Muscle of leg (tissue), 11 donors: ENCODE measurements around the gene PKHD1. TPM values are rescaled to one million over a fixed set of nuclear protein-coding genes. Genes with fewer than 3 reads are reported as not detected.
"Not testable (repeated sequence)": the region's sequence is repeated elsewhere in the genome, so short reads cannot be mapped to it uniquely, and the experiment has no call there.

Source experiments
- DNase-seq: peaks from one replicate; pipeline ENCODE4 v3.0.0; 2013
- H3K27ac ChIP-seq: one replicate; pipeline ENCODE4 v1.5.1; 2013; ENCODE audit warnings: mild to moderate bottlenecking, low read length, control low read depth
- H3K27me3 ChIP-seq: one replicate; pipeline ENCODE4 v1.6.1; 2013; ENCODE audit warnings: low read length; ENCODE audit not compliant: control insufficient read depth, insufficient read depth
- H3K36me3 ChIP-seq: one replicate; pipeline ENCODE4 v1.6.1; 2013; ENCODE audit warnings: low read length; ENCODE audit not compliant: control insufficient read depth, insufficient read depth
- H3K4me1 ChIP-seq: one replicate; pipeline ENCODE4 v1.6.1; 2013; ENCODE audit warnings: low read length; ENCODE audit not compliant: control insufficient read depth, insufficient read depth
- H3K4me3 ChIP-seq: one replicate; pipeline ENCODE4 v1.5.1; 2013; ENCODE audit warnings: low read length, control low read depth
- H3K9me3 ChIP-seq: replicated peaks from 2 replicates; pipeline ENCODE4 v1.6.1; 2013; ENCODE audit warnings: low read depth, low read length; ENCODE audit not compliant: control insufficient read depth
- WGBS: methylation state at CpG from one replicate; pipeline ENCODE4 v1.1.5; 2013; ENCODE audit warnings: missing lambda C conversion rate; ENCODE audit not compliant: insufficient coverage; 5-methylcytosine and 5-hydroxymethylcytosine counted together
- polyA plus RNA-seq, 8 donors: library from polyadenylated mRNA; unstranded; fragments of 120-200 nt; gene quantifications; one replicate each; pipeline versions ENCODE4 v1.2.1 to v1.2.3, GENCODE V29; 2013; ENCODE audit warnings: inconsistent platforms in 1 of 8, low replicate concordance in 1 of 8; ENCODE audit not compliant: insufficient read length in 8 of 8, insufficient read depth in 1 of 8
- total RNA-seq: library from RNA; stranded (reverse); fragments of 120-200 nt; gene quantifications from one replicate; pipeline ENCODE4 v1.2.4, GENCODE V29; 2013

The PKHD1 gene
- total and polyA plus RNA-seq, 9 donors, result 2.5 to 11.1 (median 3.6) TPM

- no peaks in the 10 kb centered on the region for H3K27me3 ChIP-seq
- no peak for DNase-seq
- no peak overlapping the region for H3K27ac ChIP-seq
- WGBS, result 63% methylated on average over 2 of the region's 3 CpGs
- H3K9me3 ChIP-seq, result no peaks in the 10 kb centered on the region
- H3K36me3 ChIP-seq, result no peaks in the 10 kb centered on the region
- no peaks in the 10 kb centered on the region for H3K4me1 ChIP-seq
- H3K4me3 ChIP-seq, result no peak overlapping the region
These were observed 122.1 kb downstream of the PKHD1 start for GRCh38 chr6:51965222-51965801.

GRCh38 chr6:51963980-51964379 is 123.4 kb downstream of the PKHD1 start:
- whole genome bisulfite sequencing, result no CpG with 5 or more reads among the region's 4 CpGs
- no peak for DNase-seq
- no peaks in the 10 kb centered on the region for H3K36me3 ChIP-seq
- H3K9me3 ChIP-seq, result no peaks in the 10 kb centered on the region
- H3K27me3 ChIP-seq, result no peaks in the 10 kb centered on the region
- H3K4me3 ChIP-seq, result no peak overlapping the region
- no peak overlapping the region for H3K27ac ChIP-seq
- no peaks in the 10 kb centered on the region for H3K4me1 ChIP-seq

- no peaks in the 10 kb centered on the region for H3K9me3 ChIP-seq
- H3K27me3 ChIP-seq, result no peaks in the 10 kb centered on the region
- WGBS, result 80% methylated on average over 1 of the region's 1 CpG
These were observed 125.1 kb downstream of the PKHD1 start for GRCh38 chr6:51962354-51962753.

GRCh38 chr6:51960419-51960818 is 127.0 kb downstream of the PKHD1 start:
- H3K27me3 ChIP-seq, result no peaks in the 10 kb centered on the region
- no peaks in the 10 kb centered on the region for H3K4me1 ChIP-seq
- H3K36me3 ChIP-seq, result no peaks in the 10 kb centered on the region
- no peak overlapping the region for H3K27ac ChIP-seq
- no peak for DNase-seq
- no CpG with 5 or more reads among the region's 2 CpGs for WGBS
- no peaks in the 10 kb centered on the region for H3K9me3 ChIP-seq
- H3K4me3 ChIP-seq, result no peak overlapping the region

More at GRCh38 chr6:51962354-51962753, 125.1 kb downstream of the PKHD1 start:
- DNase-seq, result no peak
- H3K27ac ChIP-seq, result no peak overlapping the region
- H3K4me3 ChIP-seq, result no peak overlapping the region
- no peaks in the 10 kb centered on the region for H3K4me1 ChIP-seq
- H3K36me3 ChIP-seq, result no peaks in the 10 kb centered on the region

GRCh38 chr6:51959744-51960383 is 127.5 kb downstream of the PKHD1 start:
- H3K27ac ChIP-seq, result no peak overlapping the region
- H3K4me3 ChIP-seq, result no peak overlapping the region
- no peaks in the 10 kb centered on the region for H3K27me3 ChIP-seq
- H3K4me1 ChIP-seq, result no peaks in the 10 kb centered on the region
- no peaks in the 10 kb centered on the region for H3K36me3 ChIP-seq
- peak; percentile 80 for DNase-seq
- WGBS, result 0% methylated on average over 2 of the region's 6 CpGs
- no peaks in the 10 kb centered on the region for H3K9me3 ChIP-seq

- Histone ChIP-seq H3K27me3 (no peaks in the 10 kb centered on the region), H3K9me3 (no peaks in the 10 kb centered on the region), H3K27ac (no peak overlapping the region), H3K4me1 (no peaks in the 10 kb centered on the region), H3K36me3 (no peaks in the 10 kb centered on the region), H3K4me3 (no peak overlapping the region)
- WGBS, result no CpG with 5 or more reads among the region's 3 CpGs
- DNase-seq, result no peak
These were observed 132.7 kb downstream of the PKHD1 start for GRCh38 chr6:51954681-51955080.

GRCh38 chr6:51953246-51953645 is 134.2 kb downstream of the PKHD1 start:
- H3K27ac ChIP-seq, result no peak overlapping the region
- H3K9me3 ChIP-seq, result no peaks in the 10 kb centered on the region
- no peaks in the 10 kb centered on the region for H3K27me3 ChIP-seq
- no peaks in the 10 kb centered on the region for H3K36me3 ChIP-seq
- H3K4me3 ChIP-seq, result no peak overlapping the region
- H3K4me1 ChIP-seq, result peaks cover 4% of the 10 kb centered on the region
- no peak for DNase-seq

GRCh38 chr6:51951924-51952323 is 135.5 kb downstream of the PKHD1 start:
- H3K4me1 ChIP-seq, result peaks cover 4% of the 10 kb centered on the region
- no peak for DNase-seq
- no peak overlapping the region for H3K4me3 ChIP-seq
- H3K9me3 ChIP-seq, result no peaks in the 10 kb centered on the region
- H3K27me3 ChIP-seq, result no peaks in the 10 kb centered on the region
- H3K36me3 ChIP-seq, result no peaks in the 10 kb centered on the region
- no peak overlapping the region for H3K27ac ChIP-seq

GRCh38 chr6:51949526-51949925 is 137.9 kb downstream of the PKHD1 start:
- Histone ChIP-seq H3K36me3 (no peaks in the 10 kb centered on the region), H3K27ac (no peak overlapping the region), H3K9me3 (no peaks in the 10 kb centered on the region), H3K4me3 (no peak overlapping the region), H3K27me3 (no peaks in the 10 kb centered on the region), H3K4me1 (peaks cover 4% of the 10 kb centered on the region)
- DNase-seq, result peak; percentile 36
- WGBS, result 23% methylated on average over 3 of the region's 5 CpGs

- WGBS, result 83% methylated on average over 1 of the region's 2 CpGs
- H3K9me3 ChIP-seq, H3K27ac ChIP-seq, DNase-seq, H3K4me1 ChIP-seq, H3K4me3 ChIP-seq, H3K36me3 ChIP-seq, H3K27me3 ChIP-seq: not testable (repeated sequence)
These were observed 147.7 kb downstream of the PKHD1 start for GRCh38 chr6:51939695-51940094.
